ENCODE measurements around the gene ABHD12B.

- TF ChIP-seq, protein P1, sequence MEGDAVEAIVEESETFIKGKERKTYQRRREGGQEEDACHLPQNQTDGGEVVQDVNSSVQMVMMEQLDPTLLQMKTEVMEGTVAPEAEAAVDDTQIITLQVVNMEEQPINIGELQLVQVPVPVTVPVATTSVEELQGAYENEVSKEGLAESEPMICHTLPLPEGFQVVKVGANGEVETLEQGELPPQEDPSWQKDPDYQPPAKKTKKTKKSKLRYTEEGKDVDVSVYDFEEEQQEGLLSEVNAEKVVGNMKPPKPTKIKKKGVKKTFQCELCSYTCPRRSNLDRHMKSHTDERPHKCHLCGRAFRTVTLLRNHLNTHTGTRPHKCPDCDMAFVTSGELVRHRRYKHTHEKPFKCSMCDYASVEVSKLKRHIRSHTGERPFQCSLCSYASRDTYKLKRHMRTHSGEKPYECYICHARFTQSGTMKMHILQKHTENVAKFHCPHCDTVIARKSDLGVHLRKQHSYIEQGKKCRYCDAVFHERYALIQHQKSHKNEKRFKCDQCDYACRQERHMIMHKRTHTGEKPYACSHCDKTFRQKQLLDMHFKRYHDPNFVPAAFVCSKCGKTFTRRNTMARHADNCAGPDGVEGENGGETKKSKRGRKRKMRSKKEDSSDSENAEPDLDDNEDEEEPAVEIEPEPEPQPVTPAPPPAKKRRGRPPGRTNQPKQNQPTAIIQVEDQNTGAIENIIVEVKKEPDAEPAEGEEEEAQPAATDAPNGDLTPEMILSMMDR (IDR thresholded peaks at IDR 0.05; ENCODE audit: insufficient read depth, low read length): no peak
- TF ChIP-seq POLR2AphosphoS5 (IDR thresholded peaks at IDR 0.05; ENCODE audit: low read depth): no peak
These were observed 61.0 kb downstream of the ABHD12B start for GRCh38 chr14:50932592-50933495.

All from HL-60 (cell line).